GM10248 (cell line): ENCODE data around the gene KCNMA1.

Experiments used
- CTCF ChIA-PET: fragments of 300-600 bp; sonication (Branson Sonifier 250); formaldehyde crosslinking; extraction: SDS; loops from one replicate; lab custom pipeline; 2021; ENCODE audit warnings: antibody characterized with exemption; lab: Yijun Ruan, JAX
- POLR2A ChIA-PET: fragments of 350-650 bp; sonication (Branson Sonifier 250); formaldehyde crosslinking; extraction: SDS; loops from one replicate; lab custom pipeline; 2020; ENCODE audit warnings: antibody characterized with exemption; lab: Yijun Ruan, JAX
- DNase-seq: peaks from one replicate; pipeline ENCODE4 v3.0.0; 2012; ENCODE audit errors: extremely low spot score
- TF ChIP-seq, protein P1 (sequence below): IDR thresholded peaks from 2 replicates; pipeline ENCODE4 v1.5.1; 2012; ENCODE audit warnings: mild to moderate bottlenecking, low read depth; ENCODE audit errors: extremely low read depth, missing control alignments, control extremely low read depth

KCNMA1 gene

DNA sequence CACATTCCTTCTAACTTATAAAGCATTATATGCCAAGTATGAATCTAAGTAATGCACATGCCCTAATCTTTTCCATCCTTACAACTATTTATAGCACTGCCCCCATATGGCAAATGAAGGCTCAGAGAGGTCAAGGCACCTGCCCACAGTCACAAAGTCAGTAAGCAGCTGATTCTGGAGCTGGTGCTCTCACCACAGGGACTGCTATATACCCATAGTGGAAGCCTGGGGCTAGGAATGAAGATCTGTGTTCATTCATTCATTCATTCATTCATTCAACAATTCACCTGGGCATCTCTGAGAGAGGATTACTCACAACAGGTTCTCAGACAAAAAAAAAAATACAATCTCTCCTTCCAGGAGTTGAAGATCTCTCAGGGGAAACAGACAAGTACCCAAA is 213.4 kb downstream of the KCNMA1 start:
- POLR2A ChIA-PET, result no interaction called here
- CTCF ChIA-PET, result interaction anchor here (1.1 kb wide), 1 partner anchor 9 kb away, joined by 3 read pairs; no protein-coding TSS in a partner anchor
- TF ChIP-seq, protein P1, sequence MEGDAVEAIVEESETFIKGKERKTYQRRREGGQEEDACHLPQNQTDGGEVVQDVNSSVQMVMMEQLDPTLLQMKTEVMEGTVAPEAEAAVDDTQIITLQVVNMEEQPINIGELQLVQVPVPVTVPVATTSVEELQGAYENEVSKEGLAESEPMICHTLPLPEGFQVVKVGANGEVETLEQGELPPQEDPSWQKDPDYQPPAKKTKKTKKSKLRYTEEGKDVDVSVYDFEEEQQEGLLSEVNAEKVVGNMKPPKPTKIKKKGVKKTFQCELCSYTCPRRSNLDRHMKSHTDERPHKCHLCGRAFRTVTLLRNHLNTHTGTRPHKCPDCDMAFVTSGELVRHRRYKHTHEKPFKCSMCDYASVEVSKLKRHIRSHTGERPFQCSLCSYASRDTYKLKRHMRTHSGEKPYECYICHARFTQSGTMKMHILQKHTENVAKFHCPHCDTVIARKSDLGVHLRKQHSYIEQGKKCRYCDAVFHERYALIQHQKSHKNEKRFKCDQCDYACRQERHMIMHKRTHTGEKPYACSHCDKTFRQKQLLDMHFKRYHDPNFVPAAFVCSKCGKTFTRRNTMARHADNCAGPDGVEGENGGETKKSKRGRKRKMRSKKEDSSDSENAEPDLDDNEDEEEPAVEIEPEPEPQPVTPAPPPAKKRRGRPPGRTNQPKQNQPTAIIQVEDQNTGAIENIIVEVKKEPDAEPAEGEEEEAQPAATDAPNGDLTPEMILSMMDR, result no peak
- no peak for DNase-seq

DNA sequence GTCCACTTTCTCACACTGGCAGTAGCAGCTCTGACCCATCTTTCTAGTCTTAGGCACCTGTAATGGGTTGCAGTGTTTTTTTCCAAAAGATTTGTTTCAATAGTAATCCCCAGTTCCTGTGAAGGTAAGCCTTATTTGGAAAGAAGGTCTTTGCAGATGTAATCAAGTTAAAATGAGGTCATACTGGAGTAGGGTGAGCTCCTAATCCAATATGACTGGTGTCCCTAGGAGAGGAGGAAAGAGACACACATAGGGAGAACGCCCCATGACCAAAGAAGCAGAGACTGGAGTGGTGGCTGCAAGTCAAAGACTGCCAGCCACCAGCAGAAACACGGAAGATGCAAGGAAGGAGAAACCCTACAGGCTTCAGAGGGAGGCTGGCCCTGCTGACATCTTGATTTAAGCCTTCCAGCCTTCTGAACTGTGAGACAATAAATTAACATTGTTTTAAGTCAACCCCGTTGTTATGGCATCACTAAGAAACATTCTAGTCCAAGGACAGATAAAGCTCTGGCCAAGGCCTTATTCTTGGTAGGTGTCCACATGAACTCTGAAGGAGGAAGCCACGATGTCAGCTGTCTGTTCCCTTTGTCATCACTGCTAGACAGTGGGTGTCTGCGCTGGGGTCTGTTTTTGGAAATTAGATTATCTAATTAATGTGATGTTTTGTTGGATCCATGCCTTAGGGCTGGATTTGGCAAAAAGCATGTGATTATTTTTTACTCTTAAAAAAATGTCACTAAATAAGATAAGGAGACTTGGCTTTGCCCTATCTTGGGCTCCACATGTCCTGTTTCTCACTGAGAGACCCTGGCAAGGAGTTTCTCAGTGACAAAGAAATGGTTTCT is 214.9 kb downstream of the KCNMA1 start:
- ChIA-PET POLR2A (no interaction called here), CTCF (interaction anchor here (0.9 to 2.6 kb wide), 4 partner anchors 13 to 218 kb away, joined by 3 to 9 read pairs (median 4); no protein-coding TSS in a partner anchor)
- TF ChIP-seq, protein P1, result no peak
- no peak for DNase-seq

DNA sequence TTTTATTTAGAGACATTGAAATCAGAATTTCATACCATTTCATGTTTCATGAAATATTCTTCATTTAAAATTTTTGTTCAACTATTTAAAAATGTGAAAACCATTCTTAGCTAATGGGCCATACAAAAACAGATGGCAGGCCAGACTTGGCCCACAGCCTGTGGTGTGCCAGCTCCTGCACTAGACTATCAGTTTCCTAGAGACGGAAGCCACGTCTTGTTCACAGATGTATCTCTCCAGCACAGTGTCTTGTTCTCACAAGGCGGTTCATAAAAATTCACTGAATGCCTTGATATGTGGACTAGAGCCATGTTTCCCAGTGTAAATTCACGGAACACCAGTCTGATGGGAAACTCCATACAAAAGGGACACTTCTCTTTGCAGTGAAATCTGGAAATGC is 216.0 kb downstream of the KCNMA1 start:
- TF ChIP-seq, protein P1, result no peak
- ChIA-PET POLR2A (no interaction called here), CTCF (interaction anchor here (2.6 kb wide), 1 partner anchor 29 kb away, joined by 9 read pairs; no protein-coding TSS in a partner anchor)
- DNase-seq, result no peak

DNA sequence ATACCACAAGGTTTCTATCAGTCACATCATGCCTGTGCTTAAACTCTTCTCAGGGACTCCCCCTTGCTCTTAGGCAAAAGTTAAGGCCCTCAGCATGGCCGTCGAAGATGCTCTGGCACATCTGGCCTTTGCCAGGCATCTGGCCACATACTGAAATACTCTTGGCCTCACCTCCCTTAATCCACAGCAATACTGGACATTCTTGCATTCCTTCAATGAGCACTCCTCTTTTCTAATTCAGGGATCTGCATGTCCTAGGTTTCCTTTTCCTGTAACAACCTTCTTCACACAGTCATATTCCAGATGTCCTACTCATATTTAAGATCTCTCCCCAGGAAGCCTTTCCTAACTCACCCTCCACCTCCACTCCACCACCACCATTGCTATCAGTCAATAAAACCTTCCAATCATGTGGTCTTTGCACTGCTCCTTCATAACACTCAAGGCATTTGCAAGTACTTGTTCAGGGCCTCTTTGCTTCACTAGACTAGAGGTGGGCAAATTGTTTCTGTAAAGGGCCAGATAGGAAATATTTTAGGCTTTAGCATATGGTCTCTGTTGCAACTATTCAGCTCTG is 216.6 kb downstream of the KCNMA1 start:
- ChIA-PET CTCF (no interaction called here), POLR2A (no interaction called here)
- no peak for DNase-seq
- TF ChIP-seq, protein P1, result no peak

DNA sequence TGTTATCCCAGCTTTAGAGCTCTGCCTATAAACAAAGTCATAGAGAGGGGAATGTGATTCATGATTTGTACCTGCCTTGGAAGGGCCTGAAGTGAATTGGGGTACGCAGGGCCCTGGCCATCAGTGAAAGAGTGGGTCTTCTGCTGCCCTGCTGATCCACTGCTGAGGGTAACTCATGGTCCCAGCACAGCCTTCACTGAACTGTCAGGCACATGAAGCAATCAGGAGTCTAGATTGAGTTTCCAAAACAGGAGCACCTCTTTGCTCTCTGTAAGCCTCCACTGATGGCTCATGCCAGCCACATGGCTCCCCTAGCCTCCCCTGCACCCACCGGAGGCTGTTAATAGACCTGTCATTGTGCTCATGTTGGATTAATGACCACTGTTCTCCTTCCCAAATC is 217.6 kb downstream of the KCNMA1 start:
- TF ChIP-seq, protein P1, result no peak
- no peak for DNase-seq
- ChIA-PET CTCF (no interaction called here), POLR2A (no interaction called here)

DNA sequence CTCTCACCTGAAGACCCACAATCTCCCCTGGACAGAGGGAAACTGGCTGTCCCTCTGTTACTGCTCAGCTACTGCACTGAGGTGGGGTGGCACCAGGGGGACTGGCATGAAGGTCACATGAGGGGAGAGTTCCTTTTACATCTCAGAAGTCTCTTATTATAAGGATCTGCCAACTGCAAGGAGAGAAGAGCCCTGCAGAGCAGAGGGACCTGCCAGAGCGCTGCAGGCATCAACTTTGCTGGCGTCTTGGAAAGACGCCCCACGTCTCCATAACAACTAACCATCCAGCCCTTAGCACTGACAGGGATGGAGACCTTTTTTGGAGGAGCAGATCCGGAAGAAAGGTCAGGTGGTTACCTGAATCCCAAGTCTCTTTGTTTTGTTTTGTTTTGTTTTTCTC is 218.6 kb downstream of the KCNMA1 start:
- ChIA-PET CTCF (interaction anchor here (1.0 kb wide), 1 partner anchor 10 kb away, joined by 4 read pairs; no protein-coding TSS in a partner anchor), POLR2A (no interaction called here)
- TF ChIP-seq, protein P1, result no peak
- DNase-seq, result no peak
